Iris pigment epithelial cell (primary cell): Measurements from ENCODE around the gene KIN.
"Not testable (repeated sequence)": the region's sequence is repeated elsewhere in the genome, so short reads cannot be mapped to it uniquely, and the experiment has no call there.

Experiments used
- DNase-seq: peaks from one replicate; pipeline ENCODE4 v3.0.0-alpha.2; 2011; ENCODE audit warnings: low read depth

Gene KIN

GRCh38 chr10:7794251-7795026 lies 6.6 kb upstream of the KIN start:
- DNase-seq: peak; percentile 62

- DNase-seq: no peak
Observed at GRCh38 chr10:7792541-7792940, 4.7 kb upstream of the KIN start.

- peak; percentile 29 for DNase-seq
Observed at GRCh38 chr10:7789390-7789789, 1.6 kb upstream of the KIN start.

GRCh38 chr10:7788639-7789286 lies 970 bp upstream of the KIN start:
- peak; percentile 40 for DNase-seq

DNA sequence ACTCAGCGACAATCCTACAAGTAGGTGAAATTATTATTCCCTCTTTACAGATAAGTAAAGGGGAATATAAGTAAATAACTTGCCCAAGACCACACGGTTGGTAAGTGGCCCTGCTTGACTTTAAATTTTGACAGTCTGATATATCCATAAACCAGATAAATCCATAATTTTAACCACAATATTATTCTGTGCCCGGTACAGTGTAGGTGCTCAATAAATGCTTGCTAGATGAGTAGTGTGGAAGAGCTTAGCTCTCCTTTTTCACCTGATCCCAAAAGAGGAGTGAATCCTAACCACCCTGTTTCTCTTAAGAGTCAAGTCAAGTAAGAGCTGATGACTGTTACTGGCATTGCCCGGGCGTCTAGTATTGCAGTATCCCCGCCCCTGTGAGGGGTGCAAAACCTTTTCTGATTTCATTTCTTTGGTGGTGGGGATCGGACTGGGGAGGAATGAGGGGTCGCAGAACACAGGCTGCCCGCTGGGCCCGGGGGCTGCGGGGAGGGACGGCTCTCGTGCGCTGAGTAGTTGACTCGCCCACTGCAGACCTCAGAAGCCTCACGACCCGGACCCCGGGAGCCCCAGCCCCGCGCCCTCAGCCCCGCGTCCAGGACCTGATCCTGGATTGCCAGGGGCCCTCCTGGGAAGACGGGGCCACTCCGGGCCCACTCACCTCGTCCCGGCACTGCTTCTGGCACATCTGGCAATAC lies 490 bp downstream of the KIN start:
- peak; percentile 40 for DNase-seq

DNA sequence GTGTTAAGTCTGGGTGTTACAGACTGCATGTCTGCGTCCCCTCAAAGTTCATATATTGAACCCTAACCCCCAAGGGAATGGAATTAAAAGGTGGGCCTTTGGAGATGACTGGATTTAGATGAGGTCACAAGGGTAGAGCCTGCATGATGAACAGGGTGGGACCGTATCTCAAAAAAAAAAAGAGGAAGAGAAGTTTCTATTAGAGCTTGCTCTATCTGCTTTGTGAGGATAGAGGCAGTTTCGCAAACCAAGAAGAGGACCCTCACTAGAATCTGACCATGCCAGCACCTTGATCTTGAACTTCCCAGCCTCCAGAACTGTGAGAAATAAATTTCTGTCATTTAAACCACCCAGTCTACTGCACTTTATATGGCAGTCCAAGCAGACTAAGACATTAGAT lies 1.4 kb downstream of the KIN start:
- no peak for DNase-seq

- not testable (repeated sequence) for DNase-seq
Observed at GRCh38 chr10:7782194-7782593, 5.6 kb downstream of the KIN start.

DNA sequence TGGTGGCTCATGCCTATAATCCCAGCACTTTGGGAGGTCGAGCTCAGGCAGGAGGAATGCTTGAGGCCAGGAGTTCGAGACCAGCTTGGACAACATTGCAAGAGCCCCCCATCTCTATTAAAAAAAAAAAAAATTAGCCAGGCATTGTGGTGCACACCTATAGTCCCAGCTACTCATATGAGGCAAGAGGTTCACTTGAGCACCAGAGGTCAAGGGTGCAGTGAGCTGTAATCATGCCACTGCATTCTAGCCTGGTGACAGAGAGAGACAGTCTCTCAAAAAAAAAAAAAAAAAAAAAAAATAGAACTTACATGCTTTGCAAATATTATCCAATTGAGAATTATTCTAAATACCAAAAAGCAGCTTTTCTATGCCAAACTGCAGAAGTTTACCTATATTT lies 11.0 kb downstream of the KIN start:
- no peak for DNase-seq

DNA sequence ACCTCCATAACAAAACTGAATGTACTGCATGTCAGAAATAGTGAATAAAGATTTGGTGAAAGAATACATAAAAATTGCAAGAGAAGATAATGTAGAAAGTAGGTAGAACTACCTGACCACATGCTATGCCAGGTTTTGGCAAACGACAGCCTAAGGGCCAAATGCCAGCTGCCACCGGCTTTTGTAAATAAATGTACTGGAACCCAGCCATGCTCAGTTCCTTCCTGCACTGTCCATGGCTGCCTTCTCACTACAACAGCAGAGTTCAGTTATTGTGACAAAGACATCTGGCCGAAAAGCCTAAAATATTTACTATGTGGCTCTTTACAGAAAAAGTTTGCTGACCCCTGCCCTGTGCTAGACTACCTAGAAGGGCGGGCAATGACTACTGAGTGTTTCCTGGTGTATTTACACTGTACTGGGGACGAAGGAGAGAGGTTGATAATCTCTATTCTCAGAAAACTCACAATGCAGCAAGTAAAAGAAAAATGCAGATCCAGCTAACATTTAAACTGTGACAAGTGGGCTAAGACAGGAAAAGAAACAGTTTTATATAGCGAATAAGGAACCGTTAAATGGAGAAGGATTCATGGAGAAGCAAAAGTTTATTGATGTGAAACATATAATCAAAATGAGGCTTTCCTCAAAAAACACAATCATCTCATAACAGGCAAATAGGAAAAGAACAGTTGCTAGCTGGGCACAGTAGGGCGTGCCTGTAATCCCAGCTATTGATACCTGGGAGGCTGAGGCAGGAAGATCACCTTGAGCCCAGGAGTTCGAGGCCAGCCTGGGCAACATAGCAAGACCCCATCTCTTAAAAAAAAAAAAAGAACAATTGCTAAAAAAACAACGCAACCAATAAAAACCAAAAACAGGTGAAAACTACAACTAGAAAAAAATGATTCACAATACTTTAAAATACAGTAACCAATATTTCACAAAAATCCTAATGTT lies 13.7 kb downstream of the KIN start:
- DNase-seq: no peak

GRCh38 chr10:7768417-7768816 lies 19.4 kb downstream of the KIN start:
- DNase-seq: no peak

DNA sequence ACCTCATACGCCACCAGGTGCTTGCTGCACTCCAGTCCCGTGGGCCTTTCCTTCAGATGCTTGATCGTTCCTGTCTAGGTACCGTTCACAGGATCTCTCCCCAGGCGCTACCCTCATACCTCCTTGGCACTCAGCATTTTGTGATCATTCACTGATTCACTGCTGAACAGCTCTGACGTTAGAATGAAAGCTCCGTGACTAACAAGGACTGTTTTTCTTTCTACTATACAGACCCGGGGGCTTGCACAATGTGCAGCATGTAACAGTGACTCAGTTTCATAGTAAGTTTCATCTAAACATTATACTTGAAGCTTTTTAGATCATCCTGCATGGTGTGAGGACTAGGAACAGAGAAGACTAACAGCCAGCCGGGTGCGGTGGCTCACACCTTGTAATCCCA lies 20.6 kb downstream of the KIN start:
- peak; percentile 97 for DNase-seq

GRCh38 chr10:7766241-7766640 lies 21.6 kb downstream of the KIN start:
- no peak for DNase-seq

GRCh38 chr10:7763929-7764328 lies 23.9 kb downstream of the KIN start:
- no peak for DNase-seq

- peak; percentile 35 for DNase-seq
Observed at GRCh38 chr10:7756360-7756992, 31.3 kb downstream of the KIN start.

GRCh38 chr10:7755103-7755502 lies 32.7 kb downstream of the KIN start:
- DNase-seq: no peak

- DNase-seq: no peak
Observed at GRCh38 chr10:7752251-7752650, 35.5 kb downstream of the KIN start.

- no peak for DNase-seq
Observed at GRCh38 chr10:7750222-7750621, 37.6 kb downstream of the KIN start.

GRCh38 chr10:7748637-7749036 lies 39.2 kb downstream of the KIN start:
- DNase-seq: peak; percentile 31

GRCh38 chr10:7744307-7744706 lies 43.5 kb downstream of the KIN start:
- DNase-seq: no peak

DNA sequence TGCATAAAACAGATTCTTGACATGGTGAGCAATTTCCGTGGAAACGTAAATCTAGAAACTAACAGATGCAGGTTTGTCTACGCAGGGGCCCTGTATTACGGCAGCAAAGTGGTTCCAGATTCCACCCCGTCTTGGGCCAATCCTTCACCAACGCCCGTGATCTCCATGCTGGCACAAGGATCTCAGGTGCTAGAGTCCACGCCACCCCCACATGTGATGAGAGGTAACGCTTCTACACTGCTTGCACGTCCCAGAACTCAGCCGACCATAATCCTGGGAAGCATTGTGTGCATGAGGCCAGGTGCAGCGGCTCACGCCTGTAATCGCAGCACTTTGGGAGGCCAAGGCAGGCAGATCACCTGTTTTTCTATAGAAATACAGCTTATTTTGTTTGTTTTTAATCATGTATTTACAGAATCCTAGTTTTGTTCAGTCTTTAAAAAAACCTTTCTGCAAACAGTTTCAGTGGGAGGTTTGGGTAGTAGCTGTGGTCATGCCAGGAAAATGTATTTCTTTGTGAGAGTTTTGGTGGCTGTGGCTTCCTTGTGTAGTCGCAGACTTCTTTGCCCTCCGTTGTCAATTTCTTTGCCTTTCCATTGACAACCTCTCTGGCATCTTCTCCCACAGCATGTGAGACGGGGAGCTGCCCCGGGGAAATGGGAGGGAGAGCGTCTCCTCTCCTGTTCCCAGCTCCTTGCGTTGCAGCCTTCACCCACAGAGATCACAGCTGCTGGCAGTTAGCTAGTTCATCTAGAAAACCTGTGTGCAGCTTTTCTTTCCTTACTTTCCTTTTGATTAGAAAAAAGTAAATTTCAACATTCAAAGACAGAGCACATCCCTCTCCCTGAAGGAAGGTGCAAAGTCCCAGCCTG lies 49.0 kb downstream of the KIN start:
- no peak for DNase-seq

- DNase-seq: no peak
Observed at GRCh38 chr10:7734821-7735220, 53.0 kb downstream of the KIN start.
